ENCODE results near the gene DDX51. TPM values are rescaled to one million over a fixed set of nuclear protein-coding genes. Genes with fewer than 3 reads are reported as not detected.

The DDX51 gene
- total RNA-seq, 1 experiment from 2014 or later: 38.1 TPM

DNA sequence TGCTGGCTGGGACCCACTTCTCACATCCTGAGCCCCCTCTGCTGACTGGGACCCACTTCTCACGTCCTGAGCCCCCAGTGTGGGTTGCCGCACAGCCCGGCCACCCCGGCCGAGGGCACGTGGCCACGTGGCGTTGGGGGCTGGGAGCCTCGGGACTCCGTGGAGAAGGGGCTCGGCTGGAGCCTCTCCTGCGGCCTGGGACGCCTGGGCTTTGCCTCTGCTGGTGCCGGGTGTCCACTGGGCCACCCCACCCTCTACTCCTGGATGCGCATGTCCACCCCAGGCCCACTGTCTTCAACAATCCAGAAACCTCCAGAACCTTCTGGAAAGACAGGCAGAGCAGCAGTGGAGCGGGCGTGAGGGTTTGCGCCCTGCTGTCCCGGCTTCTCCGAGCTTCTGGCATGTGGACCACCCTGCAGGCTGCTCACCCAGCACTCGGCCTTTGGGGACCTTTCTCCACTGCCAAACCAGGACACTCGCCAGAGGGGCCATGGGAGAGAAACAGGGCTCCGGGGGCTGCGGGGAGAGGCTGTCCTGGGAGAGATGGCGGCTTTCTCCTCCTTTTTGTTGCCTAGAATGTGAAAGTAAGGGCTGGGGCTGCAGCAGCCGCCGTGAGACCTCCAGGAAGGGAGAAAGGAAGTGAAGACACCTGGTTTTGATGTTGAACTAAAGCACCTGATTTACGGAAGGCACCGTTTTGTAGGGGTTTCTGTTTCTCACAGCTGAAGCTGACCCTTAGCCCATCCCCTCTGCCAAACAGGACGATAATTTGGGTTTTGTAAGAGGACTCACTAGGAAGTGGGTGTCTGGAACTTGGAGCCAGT, 30.1 kb upstream of the DDX51 start:
- POLR2A ChIA-PET: no interaction called here

DNA sequence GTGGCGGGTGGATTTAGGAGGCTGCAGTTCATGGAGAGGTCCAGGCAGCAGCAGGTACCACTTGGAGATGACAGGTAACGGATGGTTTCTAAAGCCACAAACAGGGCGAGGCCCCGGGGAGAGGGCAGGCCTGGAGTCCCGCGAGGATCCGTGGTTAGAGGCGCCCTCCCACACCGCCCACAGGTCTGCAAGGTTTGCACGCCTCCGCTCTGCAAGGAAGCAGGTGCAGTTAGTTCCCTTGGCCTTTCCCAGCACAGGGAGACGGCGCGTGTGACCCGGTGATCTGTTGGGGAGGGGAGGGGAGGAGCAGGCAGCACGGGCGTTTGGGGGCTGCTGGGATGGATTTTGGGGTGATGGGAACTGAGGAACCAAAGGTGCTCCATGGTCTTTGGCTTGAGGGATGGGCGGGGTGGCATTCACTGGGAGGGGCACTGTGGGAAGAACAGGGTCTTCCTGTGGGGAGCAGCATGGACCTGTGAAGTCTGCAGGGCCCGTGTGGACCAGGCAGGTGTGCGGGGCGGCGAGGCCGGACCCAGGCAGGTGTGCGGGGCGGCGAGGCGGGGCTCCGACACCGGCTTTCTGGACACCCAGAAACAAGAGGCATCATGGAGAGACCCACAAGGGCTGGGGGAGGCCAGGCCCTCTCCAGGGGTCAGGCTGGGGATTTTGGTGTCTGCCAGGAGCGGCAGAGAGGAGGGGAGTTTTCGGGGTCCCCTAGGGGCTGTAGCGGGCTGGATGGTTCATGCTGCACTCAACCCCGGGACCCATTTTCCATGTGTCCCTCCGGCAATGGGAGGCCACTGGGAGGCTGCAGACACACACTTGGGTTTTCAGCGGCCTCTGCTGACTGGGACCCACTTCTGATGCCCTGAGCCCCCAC, 29.3 kb upstream of the DDX51 start:
- H3K79me2 ChIP-seq (ENCODE audit: insufficient read depth, low read length): no peaks in the 10 kb centered on the region
- ChIA-PET CTCF (no interaction called here), POLR2A (no interaction called here), RAD21 (ENCODE audit: low non-redundant PET in 1 of 2, low total read pairs in 2 of 2, uncharacterized antibody in 2 of 2, unreplicated experiment in 2 of 2) (no interaction called here)
- no peaks in the 10 kb centered on the region for H3K9me2 ChIP-seq (ENCODE audit: insufficient read depth)
- no peaks in the 10 kb centered on the region for H3K27me3 ChIP-seq (ENCODE audit: insufficient read depth, low read length)
- no TSS peak for BruUV-seq (replicated peaks)
- DNase-seq (ENCODE audit: low read depth, low spot score) (no peak), ATAC-seq (no peak)
- intact Hi-C loops (cut with micrococcal nuclease): no loop called here
- H4K20me1 ChIP-seq (ENCODE audit: insufficient read depth): no peaks in the 10 kb centered on the region
- H3K36me3 ChIP-seq (ENCODE audit: control insufficient read depth in 1 of 2, insufficient read depth in 2 of 2, low read length in 2 of 2): no peaks in the 10 kb centered on the region
- no peak for TF ChIP-seq FOSL1 (IDR thresholded peaks at IDR 0.05; ENCODE audit: low read depth)
- no peak for TF ChIP-seq EZH2phosphoT487 (IDR thresholded peaks at IDR 0.05; ENCODE audit: borderline replicate concordance)
- TF ChIP-seq, protein P1, sequence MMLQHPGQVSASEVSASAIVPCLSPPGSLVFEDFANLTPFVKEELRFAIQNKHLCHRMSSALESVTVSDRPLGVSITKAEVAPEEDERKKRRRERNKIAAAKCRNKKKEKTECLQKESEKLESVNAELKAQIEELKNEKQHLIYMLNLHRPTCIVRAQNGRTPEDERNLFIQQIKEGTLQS (IDR thresholded peaks at IDR 0.05): no peak
- H3K4me1 ChIP-seq (ENCODE audit: control insufficient read depth in 1 of 2, insufficient read depth in 2 of 2, low read length in 2 of 2): no peaks in the 10 kb centered on the region
- H3K27ac ChIP-seq (ENCODE audit: low read depth, low read length): no peak overlapping the region; the same call in 1 of the 2 replicates
- no peak overlapping the region for H3K4me2 ChIP-seq (ENCODE audit: low read length)
- H3K9me3 ChIP-seq (ENCODE audit: control insufficient read depth in 1 of 2, insufficient read depth in 1 of 2, low read depth in 1 of 2, low read length in 2 of 2): no peaks in the 10 kb centered on the region
- no peak overlapping the region for H3K4me3 ChIP-seq (replicated peaks in 1 of 2; ENCODE audit: low read depth in 1 of 2, low read length in 2 of 2)
- no peak overlapping the region for H3K9ac ChIP-seq (ENCODE audit: low read length)
- no peak overlapping the region for H2AFZ ChIP-seq (ENCODE audit: low read depth, low read length, poor library complexity, severe bottlenecking)

More for the DNA sequence above, 30.1 kb upstream of the DDX51 start:
- Histone ChIP-seq H3K27ac (ENCODE audit: low read depth, low read length) (no peak overlapping the region; the same call in 1 of the 2 replicates), H3K9ac (ENCODE audit: low read length) (no peak overlapping the region), H3K79me2 (ENCODE audit: insufficient read depth, low read length) (no peaks in the 10 kb centered on the region), H4K20me1 (ENCODE audit: insufficient read depth) (no peaks in the 10 kb centered on the region), H3K4me1 (ENCODE audit: control insufficient read depth in 1 of 2, insufficient read depth in 2 of 2, low read length in 2 of 2) (no peaks in the 10 kb centered on the region), H3K4me2 (ENCODE audit: low read length) (no peak overlapping the region), H3K4me3 (replicated peaks in 1 of 2; ENCODE audit: low read depth in 1 of 2, low read length in 2 of 2) (no peak overlapping the region), H3K9me2 (ENCODE audit: insufficient read depth) (no peaks in the 10 kb centered on the region), H3K27me3 (ENCODE audit: insufficient read depth, low read length) (no peaks in the 10 kb centered on the region), H3K9me3 (ENCODE audit: control insufficient read depth in 1 of 2, insufficient read depth in 1 of 2, low read depth in 1 of 2, low read length in 2 of 2) (no peaks in the 10 kb centered on the region), H3K36me3 (ENCODE audit: control insufficient read depth in 1 of 2, insufficient read depth in 2 of 2, low read length in 2 of 2) (no peaks in the 10 kb centered on the region), H2AFZ (ENCODE audit: low read depth, low read length, poor library complexity, severe bottlenecking) (no peak overlapping the region)
- RAD21 ChIA-PET (ENCODE audit: low non-redundant PET in 1 of 2, low total read pairs in 2 of 2, uncharacterized antibody in 2 of 2, unreplicated experiment in 2 of 2): no interaction called here
- CTCF ChIA-PET: no interaction called here
- TF ChIP-seq SP1 (IDR thresholded peaks at IDR 0.05; ENCODE audit: low read depth): no peak
- TF ChIP-seq TCF7L2 (IDR thresholded peaks at IDR 0.05; ENCODE audit: borderline replicate concordance, extremely low read depth, insufficient read depth, insufficient read length): no peak
- ATAC-seq (no peak), DNase-seq (ENCODE audit: low read depth, low spot score) (no peak)
- intact Hi-C loops (cut with micrococcal nuclease): no loop called here
- BruUV-seq (replicated peaks): no TSS peak

Data from HCT116 (cell line).